HK-2 (cell line): ENCODE results near the gene PRRX1.

Experiments used
- DNase-seq: peaks from one replicate; pipeline ENCODE4 v3.0.0-alpha.2; 2018; ENCODE audit not compliant: unreplicated experiment

Gene PRRX1

DNA sequence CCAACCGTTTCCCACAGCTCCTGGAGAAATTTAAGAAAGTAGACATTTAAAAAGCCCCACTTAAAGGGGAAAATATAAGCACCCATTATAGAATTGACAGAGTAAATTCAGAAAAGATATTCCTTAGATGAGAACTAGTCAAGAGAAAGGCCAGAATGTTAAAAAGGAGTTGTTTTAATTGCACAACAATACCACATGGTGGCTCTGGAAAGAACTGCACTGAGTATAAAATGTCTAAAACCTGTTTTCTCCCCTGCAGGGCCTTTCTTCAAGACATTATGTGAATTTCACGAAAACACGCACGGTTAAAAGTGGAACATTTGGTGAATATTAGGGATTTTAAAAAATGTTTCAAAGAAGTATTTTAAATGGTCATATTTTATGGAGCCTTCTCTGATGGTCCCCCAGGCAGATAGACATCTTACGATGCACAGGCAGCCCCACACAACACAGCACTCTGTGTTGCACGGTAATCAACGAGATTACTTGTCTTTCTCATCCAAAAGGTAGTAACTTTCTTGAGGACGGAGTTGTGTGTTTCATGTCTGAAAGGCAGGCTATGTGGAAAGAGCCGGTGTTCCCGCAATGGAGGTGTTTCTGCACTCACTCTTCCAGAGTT lies 101.9 kb downstream of the PRRX1 start:
- no peak for DNase-seq

DNA sequence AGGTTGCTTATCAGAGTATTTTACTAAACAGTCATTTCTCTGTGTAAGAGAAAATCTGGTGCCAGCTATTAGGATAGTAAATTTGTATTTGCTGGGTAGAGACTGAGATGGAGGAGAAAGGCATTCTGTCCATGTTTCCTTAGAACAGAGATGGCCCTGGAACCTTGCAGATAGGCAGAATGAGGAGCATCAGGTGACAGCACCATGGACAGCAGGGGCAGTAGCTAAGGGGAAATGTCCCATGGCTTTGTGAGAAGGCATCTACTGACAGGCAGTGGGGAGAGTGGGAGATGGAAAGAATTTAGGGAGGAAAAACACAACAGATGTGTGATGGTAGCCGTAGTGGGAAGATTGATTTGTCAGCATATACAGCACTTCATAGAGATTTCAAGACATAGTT lies 105.0 kb downstream of the PRRX1 start:
- DNase-seq = no peak

DNA sequence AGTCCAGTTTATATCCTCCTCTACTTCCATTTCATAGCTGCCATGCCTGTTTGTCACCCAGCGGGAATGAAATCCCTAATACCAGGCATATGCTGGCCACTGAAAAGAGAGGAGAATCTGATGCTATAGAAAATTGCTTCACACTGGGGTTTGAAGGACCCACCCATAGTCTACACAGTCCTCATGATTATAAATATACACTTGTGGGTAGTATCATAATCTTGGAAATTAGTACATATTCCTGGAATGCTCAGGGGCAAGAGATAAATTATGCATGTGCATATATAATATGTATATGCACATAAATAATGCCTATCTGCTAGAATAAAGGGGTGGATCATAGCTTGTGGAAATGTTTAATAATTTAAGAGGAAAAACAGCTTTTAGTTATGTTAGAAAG lies 105.8 kb downstream of the PRRX1 start:
- DNase-seq = no peak

DNA sequence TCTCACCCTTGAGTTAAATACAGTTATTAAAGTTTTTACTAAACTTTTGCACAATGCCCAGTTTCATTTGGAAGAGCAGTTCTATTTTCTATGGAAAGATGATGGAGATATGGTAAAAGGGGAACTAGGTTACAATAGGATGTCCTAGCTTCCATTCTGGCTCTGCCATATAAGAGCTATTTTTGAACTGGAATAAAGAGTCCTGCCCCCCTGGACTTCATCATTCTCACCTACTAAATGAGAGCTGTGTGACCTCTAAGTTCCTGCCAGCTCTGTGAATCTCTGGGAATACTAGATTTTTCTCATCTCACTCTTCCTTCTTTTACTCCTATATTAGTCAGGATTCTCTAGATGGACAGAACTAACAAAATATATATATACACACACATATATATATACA lies 106.3 kb downstream of the PRRX1 start:
- DNase-seq = no peak

DNA sequence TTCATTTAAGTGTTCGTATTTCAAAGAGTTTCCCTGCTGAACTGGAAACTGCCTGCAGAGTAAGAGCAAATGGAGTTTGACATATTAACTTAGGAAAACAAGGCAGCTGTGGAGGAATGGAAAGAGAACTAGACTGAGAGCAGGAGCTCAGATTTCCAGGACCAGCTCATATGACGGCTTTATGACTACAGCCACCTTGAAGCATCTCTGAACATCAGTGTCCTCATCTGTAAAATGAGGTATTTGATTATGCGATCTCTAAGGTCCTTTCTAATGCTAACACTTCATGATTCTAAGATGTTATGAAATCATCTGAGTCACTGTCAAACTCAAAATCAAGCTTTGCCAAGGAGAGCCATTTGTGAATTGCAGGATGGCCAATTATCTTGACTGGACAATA lies 112.3 kb downstream of the PRRX1 start:
- DNase-seq = no peak

DNA sequence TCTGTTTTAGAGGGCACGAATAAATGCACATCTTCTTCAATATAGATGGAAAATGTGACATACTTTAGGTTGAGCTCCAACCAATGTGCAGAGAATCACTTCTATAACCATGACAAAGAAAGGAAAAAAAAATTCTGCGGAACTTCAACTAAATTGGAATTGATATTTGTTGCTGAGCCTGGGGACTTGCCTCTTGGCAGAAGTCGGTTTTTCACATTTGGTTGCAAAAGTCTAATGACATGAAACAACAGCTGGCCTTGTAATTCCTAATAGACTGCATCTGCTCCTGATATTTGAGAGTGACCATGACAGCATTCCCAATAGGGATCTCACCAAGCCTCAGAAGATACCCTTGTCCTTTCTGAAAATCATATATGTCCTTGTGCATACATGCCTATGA lies 112.8 kb downstream of the PRRX1 start:
- DNase-seq = no peak
